Psoas muscle (tissue), 8 donors: ENCODE results near the gene GSG1L. TPM values are rescaled to one million over a fixed set of nuclear protein-coding genes. Genes with fewer than 3 reads are reported as not detected.

Experiments
- ATAC-seq, 4 donors: fragments of 200-7000 bp; cut with Tn5 transposase; one replicate each; pipeline ENCODE4 v1.9.1; 2020; ENCODE audit warnings: moderate library complexity in 3 of 4, mild to moderate bottlenecking in 2 of 4
- DNase-seq, 2 donors: peaks; one replicate each; pipeline ENCODE4 v3.0.0-alpha.2; 2020
- H3K27ac ChIP-seq: fragments of 200-600 bp; one replicate; pipeline ENCODE4 v1.8.0; 2022
- H3K27me3 ChIP-seq, 3 donors: fragments of 200-600 bp in 1 of 3; one replicate each; pipeline versions ENCODE4 v1.6.1 to v1.8.0; 2013 to 2022; ENCODE audit warnings: low read length in 2 of 3, mild to moderate bottlenecking in 2 of 3, moderate library complexity in 1 of 3; ENCODE audit not compliant: insufficient read depth in 3 of 3
- H3K36me3 ChIP-seq, 2 donors: fragments of 200-600 bp in 1 of 2; one replicate each; pipeline versions ENCODE4 v1.6.1 to v1.8.0; 2013 to 2022; ENCODE audit warnings: low read depth in 1 of 2, mild to moderate bottlenecking in 1 of 2, moderate library complexity in 1 of 2; ENCODE audit not compliant: insufficient read depth in 1 of 2
- H3K4me1 ChIP-seq: fragments of 200-600 bp; one replicate; pipeline ENCODE4 v1.8.0; 2022
- H3K4me3 ChIP-seq: fragments of 200-600 bp; one replicate; pipeline ENCODE4 v1.8.0; 2022; ENCODE audit warnings: mild to moderate bottlenecking
- H3K9me3 ChIP-seq: fragments of 200-600 bp; one replicate; pipeline ENCODE4 v1.8.0; 2022
- CTCF ChIP-seq: fragments of 200-600 bp; IDR thresholded peaks from one replicate; pipeline ENCODE4 v1.8.0; 2022; ENCODE audit warnings: antibody characterized with exemption
- WGBS, 3 donors: extraction: QIAGEN DNeasy Blood & Tissue Kit; methylation state at CpG; one replicate each; pipeline versions ENCODE4 v1.1.6 to v1.1.7; 2013; 5-methylcytosine and 5-hydroxymethylcytosine counted together
- intact Hi-C, 2 donors: fragments of 100-400 bp; cut with DNase I; formaldehyde crosslinking; loops; one replicate each; pipeline versions ENCODE4 v1.11.0 to v1.14.2; 2022
- polyA plus RNA-seq, 3 donors: library from polyadenylated mRNA; stranded (reverse); fragments of 200-250 nt; gene quantifications; one replicate each; pipeline ENCODE4 v1.2.3, GENCODE V29; 2013
- total RNA-seq, 4 donors: library from RNA; stranded (reverse); fragmentation: NEBNext Ultra II Directional in 2 of 4; extraction: Animal tissue kit (Norgen Biotek cat#: 25700) in 2 of 4; gene quantifications; one replicate each; pipeline versions ENCODE4 v1.2.1 to v1.2.4, GENCODE V29; 2021 to 2023
- donor health status: healthy with polysubstance abuse.
- donor health status: DM: no; HTN: no; CAD: no; lungs with moderate emphysema.
- donor health status: Bipolar disorder and iron deficiency.
- donor health status: healthy.
- donor health status: DM: yes; HTN: yes; CAD: no.
- donor health status: DM: no; HTN: no; CAD: no.
- donor health status: DM: no; HTN: no; CAD: no.
- donor health status: DM: yes; HTN: yes; CAD: no.

GSG1L gene
- total and polyA plus RNA-seq, 7 donors = 0.04 to 0.17 (median 0.08) TPM; not detected in 2

DNA sequence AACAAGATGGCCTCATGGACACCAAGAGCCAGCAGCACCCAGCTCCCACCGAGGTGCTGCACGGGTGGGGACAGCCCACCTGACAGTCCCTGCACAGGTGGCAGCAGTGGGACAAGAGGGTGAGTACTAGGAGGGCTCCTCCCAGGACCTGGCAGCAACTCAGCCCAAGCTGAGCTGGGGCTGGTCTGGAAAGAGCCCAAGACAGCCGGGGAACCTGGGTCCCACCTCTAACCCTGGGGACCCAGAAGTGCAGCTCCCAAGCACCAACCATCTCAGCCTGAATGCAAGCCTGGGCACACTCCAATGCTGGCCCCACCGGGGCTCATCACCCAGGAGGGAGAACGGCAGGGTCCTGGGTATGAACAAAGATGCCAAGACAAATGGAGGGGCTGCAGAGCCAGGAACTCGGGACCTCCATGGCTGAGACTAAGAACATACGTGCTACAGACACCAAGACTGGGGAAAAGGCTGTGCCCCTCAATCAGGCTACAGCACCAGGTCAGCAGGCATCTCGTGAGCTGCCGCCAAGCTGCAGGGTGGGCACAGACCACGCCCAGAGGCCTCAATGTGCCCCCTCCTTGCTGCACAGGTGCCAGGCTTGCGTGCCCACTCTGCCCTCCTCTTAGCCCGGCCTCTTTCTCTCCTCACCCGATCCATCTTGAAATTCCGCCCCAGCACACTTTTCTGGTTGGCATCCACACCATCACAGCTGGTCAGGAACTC is 37.5 kb upstream of the GSG1L start:
- no peak for DNase-seq

DNA sequence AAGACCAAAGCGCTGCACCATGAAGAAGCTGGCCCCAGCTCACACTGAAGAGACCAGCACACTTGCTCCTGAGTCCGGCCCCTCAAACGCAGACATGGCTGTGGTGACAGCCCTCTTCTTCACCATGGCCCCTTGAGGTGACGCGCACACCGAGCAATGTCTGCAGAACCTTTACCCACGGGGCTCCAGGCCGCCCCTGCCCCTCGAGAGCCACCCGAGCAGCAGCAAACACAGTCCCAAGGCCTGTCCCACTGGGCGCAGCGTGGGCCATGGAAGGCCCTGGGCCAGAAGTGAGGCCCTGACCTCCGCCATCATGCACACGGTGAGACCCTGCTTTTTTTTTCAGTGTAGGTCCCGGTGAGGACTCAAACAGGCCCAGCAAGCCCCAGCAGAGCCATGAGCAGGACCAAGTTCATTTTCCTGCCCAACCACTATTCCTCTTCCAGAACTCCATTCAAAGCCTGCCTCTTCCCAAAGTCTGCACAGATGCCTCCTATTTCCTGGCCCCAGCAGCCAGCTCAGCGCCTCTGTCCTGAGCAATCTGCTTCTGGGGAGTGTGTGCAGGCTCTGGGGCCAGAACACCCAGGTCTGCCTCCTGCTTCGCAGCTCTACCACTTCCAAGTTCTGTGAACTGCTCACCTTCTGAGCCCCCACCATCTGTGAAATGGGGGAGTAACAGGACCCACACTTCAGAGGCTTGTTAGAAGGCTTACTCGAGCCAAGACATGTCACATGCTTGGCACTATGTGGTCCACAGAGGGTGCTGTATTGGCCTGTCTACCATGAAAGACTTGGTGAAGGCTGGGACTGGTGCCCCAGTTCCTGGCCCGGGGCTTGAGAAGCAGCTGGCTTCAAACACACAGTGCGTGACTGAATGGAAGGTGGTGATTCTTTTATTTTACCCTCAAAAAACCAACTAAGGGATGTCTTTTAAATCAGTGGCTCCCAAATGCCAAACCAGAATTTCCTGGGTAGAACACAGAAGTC is 35.7 kb upstream of the GSG1L start:
- intact Hi-C loops = no loop called here
- Histone ChIP-seq H3K27ac (no peak overlapping the region), H3K4me3 (no peak overlapping the region), H3K9me3 (no peaks in the 10 kb centered on the region), H3K36me3 (peaks cover 0 to 80% of the 10 kb centered on the region in 2 donors), H3K4me1 (no peaks in the 10 kb centered on the region), H3K27me3 (no peaks in the 10 kb centered on the region)
- ATAC-seq (no peak), DNase-seq (no peak)
- TF ChIP-seq CTCF = no peak
- WGBS, 3 donors = 85 to 89% (median 86%) methylated on average over 20 of the region's 20 CpGs

More for the DNA sequence above, 37.5 kb upstream of the GSG1L start:
- Histone ChIP-seq H3K9me3 (no peaks in the 10 kb centered on the region), H3K27me3 (no peaks in the 10 kb centered on the region), H3K27ac (no peak overlapping the region), H3K4me1 (no peaks in the 10 kb centered on the region), H3K36me3 (peaks cover 6 to 96% of the 10 kb centered on the region in 2 donors), H3K4me3 (no peak overlapping the region)
- WGBS, 3 donors = 89 to 94% (median 93%) methylated on average over 14 of the region's 14 CpGs
- no peak for TF ChIP-seq CTCF
- intact Hi-C loops = no loop called here
- no peak for ATAC-seq

GRCh38 chr16:28098171-28098958 is 34.9 kb upstream of the GSG1L start:
- Histone ChIP-seq H3K27ac (no peak overlapping the region), H3K4me1 (no peaks in the 10 kb centered on the region), H3K9me3 (no peaks in the 10 kb centered on the region), H3K4me3 (no peak overlapping the region), H3K36me3 (peaks cover 0 to 71% of the 10 kb centered on the region in 2 donors), H3K27me3 (no peaks in the 10 kb centered on the region)
- intact Hi-C loops = no loop called here
- DNase-seq = no peak
- TF ChIP-seq CTCF = no peak
- ATAC-seq = no peak
- WGBS, 3 donors = 89 to 92% (median 90%) methylated on average over 21 of the region's 21 CpGs

- H3K4me1 ChIP-seq = no peaks in the 10 kb centered on the region
- ATAC-seq (no peak), DNase-seq (no peak)
- H3K27ac ChIP-seq = no peak overlapping the region
- H3K27me3 ChIP-seq = no peaks in the 10 kb centered on the region
- no peak overlapping the region for H3K4me3 ChIP-seq
- intact Hi-C loops = no loop called here
- TF ChIP-seq CTCF = no peak
- H3K36me3 ChIP-seq = peaks cover 0 to 60% of the 10 kb centered on the region in 2 donors
- no peaks in the 10 kb centered on the region for H3K9me3 ChIP-seq
- WGBS, 3 donors = 79 to 88% (median 81%) methylated on average over 17 of the region's 17 CpGs
Observed at GRCh38 chr16:28096983-28097899, 33.7 kb upstream of the GSG1L start.
